Measurements from ENCODE around the gene RNF4. TPM values are rescaled to one million over a fixed set of nuclear protein-coding genes. Genes with fewer than 3 reads are reported as not detected.

RNF4 gene
- total RNA-seq, 1 experiment from 2014 or later = 92.0 TPM

GRCh38 chr4:2421928-2422327 lies 47.0 kb upstream of the RNF4 start:
- Histone ChIP-seq H2AFZ (ENCODE audit: low read length) (no peak overlapping the region), H2AK5ac (ENCODE audit: insufficient read length, low read length) (no peak overlapping the region), H3K79me2 (ENCODE audit: insufficient read depth, low read length) (no peaks in the 10 kb centered on the region), H3K23ac (ENCODE audit: insufficient read length, low read depth, low read length) (no peak overlapping the region), H3K4me1 (ENCODE audit: insufficient read depth, low read length) (no peaks in the 10 kb centered on the region; the same call in 1 of the 2 replicates), H2BK15ac (ENCODE audit: low read depth, low read length) (no peak overlapping the region), H3K27ac (ENCODE audit: insufficient read length, low read depth, low read length) (no peak overlapping the region), H3K18ac (ENCODE audit: insufficient read length, low read depth, low read length) (no peak overlapping the region), H3K4me2 (ENCODE audit: insufficient read depth, insufficient read length, low read length) (no peak overlapping the region), H2BK5ac (ENCODE audit: insufficient read length, low read length) (no peak overlapping the region), H3K56ac (ENCODE audit: insufficient read length, low read depth, low read length) (no peak overlapping the region), H4K5ac (ENCODE audit: insufficient read length, low read depth, low read length) (no peak overlapping the region), H3K4ac (ENCODE audit: low read depth, low read length) (no peak overlapping the region), H4K20me1 (ENCODE audit: control insufficient read depth, insufficient read depth, insufficient read length) (no peaks in the 10 kb centered on the region), H2BK20ac (ENCODE audit: low read depth, low read length, poor library complexity, severe bottlenecking) (no peak overlapping the region), H4K91ac (ENCODE audit: insufficient read length, low read depth, low read length) (no peak overlapping the region), H3K14ac (ENCODE audit: insufficient read depth, low read length) (no peak overlapping the region), H3T11ph (ENCODE audit: low read length) (no peak overlapping the region), H2BK120ac (ENCODE audit: low read depth, low read length, poor library complexity, severe bottlenecking) (no peak overlapping the region), H3K27me3 (ENCODE audit: insufficient read depth, low read length) (peaks cover 22% of the 10 kb centered on the region; the same call in 1 of the 2 replicates), H3K9ac (ENCODE audit: extremely low read depth, insufficient read length, low read length) (no peak overlapping the region), H3K23me2 (ENCODE audit: insufficient read length, low read depth, low read length, poor library complexity, severe bottlenecking) (peaks cover 12% of the 10 kb centered on the region), H3K9me3 (ENCODE audit: control insufficient read depth, low read depth, low read length) (no peaks in the 10 kb centered on the region), H3K79me1 (ENCODE audit: insufficient read depth, low read depth, low read length, poor library complexity, severe bottlenecking) (no peaks in the 10 kb centered on the region), H2BK12ac (ENCODE audit: insufficient read length, low read depth, low read length) (no peak overlapping the region), H4K8ac (replicated peaks; ENCODE audit: insufficient read length, low read depth, low read length) (no peak overlapping the region)
- no peak for DNase-seq
- H3K9me3 Mint-ChIP-seq = no peaks in the 10 kb centered on the region; a peak in 4 of 5 replicates
- peaks cover 53% of the 10 kb centered on the region for H3K27me3 Mint-ChIP-seq (ENCODE audit: low read depth)
- H3K27ac Mint-ChIP-seq = no peak overlapping the region
- no CpG with 5 or more reads among the region's 6 CpGs for WGBS (ENCODE audit: extremely low coverage, insufficient read length, low lambda C conversion rate)
- H3K36me3 Mint-ChIP-seq (ENCODE audit: insufficient read depth in 1 of 3, low read depth in 3 of 3) = no peaks in the 10 kb centered on the region
- H3K4me1 Mint-ChIP-seq = peaks cover 26 to 30% of the 10 kb centered on the region in 2 experiments
- H3K4me3 Mint-ChIP-seq = no peak overlapping the region
- TF ChIP-seq CTCF (conservative IDR thresholded peaks at IDR 0.05) = no peak
